Measurements from ENCODE around the gene ARHGAP22.

ARHGAP22 gene

DNA sequence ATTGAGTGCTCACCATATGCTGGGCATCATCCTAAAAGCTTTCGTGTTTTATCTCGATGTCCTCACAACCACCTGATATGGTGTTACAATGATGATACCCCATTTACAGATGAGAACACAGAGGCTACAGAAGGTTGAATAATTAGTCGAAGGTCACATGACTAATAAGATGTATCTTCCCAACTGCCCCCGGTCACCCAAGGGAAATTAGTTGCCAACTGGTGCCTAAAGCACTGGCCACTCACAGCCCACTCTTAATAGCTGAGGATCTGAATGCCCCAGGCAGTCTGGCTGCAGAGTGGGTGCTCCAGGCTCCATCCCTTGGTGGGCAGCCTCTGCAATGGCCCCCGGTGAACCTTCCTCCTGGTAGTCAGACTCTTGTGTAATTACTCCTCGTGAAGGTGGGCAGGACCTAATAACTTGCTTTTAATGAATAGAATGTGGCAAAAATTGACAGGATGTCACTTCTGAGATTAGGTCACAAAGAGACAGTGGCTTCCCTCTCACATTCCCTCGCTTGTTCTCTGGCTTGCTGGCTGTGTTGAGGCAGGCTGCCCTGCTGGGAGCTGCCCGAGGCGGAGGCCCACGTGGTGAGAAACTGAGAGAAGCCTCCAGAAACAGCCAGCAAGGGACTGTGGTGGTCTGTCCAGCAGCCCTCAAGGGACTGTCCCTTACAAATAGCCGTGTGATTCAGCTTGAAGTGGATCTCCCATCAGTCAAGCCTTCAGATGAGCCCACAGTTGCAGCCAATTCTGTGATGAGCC is 109.4 kb downstream of the ARHGAP22 start:
- DNase-seq = no peak

GRCh38 chr10:48494611-48495010 is 110.3 kb downstream of the ARHGAP22 start:
- DNase-seq = no peak

- DNase-seq = no peak
Measured at GRCh38 chr10:48494073-48494472, 110.8 kb downstream of the ARHGAP22 start.

DNA sequence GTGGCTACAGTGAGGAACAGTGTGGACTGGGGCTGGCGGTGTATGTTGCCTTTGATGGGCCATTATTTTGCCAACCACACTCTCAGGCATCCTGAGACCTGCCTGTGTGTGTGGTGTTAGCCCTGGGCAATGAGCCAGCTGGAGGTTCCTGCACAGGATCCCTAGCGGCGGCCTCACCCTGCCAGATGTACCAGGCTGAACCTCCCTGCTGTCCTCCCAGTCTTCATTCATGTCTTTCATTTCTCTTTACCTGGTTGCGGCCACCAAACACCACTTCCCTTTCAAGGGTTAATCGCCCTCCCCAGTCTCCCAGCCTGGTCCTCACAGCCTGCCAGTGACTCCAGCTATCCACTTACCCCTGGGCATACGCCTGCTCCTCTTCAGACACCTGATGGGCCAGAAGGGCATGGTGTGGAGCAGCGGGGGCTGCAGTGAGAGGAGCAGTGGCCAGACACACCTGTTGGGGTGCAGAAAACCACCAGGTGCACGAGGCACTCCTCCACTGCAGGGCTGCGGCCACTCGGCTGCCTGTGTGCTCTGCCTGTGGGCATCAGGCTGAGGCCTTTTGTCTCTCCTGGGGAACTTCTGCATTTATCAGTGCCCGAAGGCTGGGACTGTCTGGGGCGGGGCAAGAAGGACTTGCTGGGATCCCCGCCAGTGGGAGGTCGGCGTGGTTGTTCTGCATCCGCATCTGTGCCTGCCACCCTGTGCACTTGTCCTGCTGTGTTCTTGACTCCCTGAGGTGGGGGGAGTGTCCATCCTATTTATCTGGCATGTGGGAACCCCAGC is 111.6 kb downstream of the ARHGAP22 start:
- DNase-seq = no peak

DNA sequence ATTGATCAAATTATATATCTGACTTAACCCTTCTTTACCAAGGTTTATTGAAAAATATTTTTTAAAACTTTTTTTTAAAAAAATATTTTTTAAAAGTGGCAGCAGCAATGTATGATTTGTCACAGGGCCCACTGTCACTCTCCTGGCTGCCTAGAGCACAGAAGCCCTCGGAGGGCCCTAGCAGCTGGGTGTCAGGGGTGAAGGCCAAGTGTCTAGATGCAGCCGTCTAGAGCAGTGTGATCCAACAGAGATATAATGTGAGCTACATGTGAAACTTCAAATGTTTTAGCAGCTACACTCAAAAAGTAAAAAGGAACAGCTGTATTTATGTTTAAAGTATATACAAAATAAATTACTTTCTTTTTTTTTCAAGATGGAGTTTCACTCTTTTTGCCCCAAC is 112.7 kb downstream of the ARHGAP22 start:
- no peak for DNase-seq

- no peak for DNase-seq
Measured at GRCh38 chr10:48491392-48492139, 113.3 kb downstream of the ARHGAP22 start.

DNA sequence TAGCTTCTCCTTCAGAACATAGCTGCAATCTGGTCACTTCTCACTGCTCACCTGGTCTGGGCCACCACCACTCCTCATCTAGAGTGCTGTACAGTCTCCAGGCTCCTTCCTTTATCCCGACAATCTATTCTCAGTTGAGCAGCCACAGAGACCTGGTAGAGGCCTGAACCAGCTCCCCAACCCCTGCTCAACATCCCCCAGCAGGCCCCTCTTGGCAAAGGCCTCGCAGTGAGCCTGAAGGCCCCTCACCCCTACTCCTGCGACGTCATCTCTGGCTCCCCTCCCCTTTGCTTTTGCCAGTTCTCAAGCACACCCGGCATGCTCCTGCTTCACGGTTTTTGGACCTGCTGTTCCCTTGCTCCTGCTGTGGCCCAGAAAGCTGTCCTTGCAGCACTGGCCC is 113.9 kb downstream of the ARHGAP22 start:
- DNase-seq = no peak

DNA sequence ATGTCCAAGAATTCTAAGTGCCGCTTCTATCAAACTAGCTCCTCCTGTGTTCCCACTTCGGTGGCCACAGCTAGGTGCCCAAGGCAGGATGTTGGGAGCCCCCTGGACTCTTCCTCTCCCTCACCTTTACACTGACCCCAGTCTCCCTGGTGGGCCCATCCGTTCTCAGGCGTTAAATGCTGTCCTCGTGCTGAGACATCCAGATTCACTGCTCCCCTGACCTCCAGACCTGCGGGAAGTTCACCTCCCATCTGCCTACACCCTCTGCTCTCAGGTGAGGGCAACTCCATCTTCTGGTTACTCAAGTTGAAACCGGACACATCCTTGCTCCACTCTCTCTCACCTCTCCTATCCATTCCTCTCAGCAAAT is 114.3 kb downstream of the ARHGAP22 start:
- DNase-seq = no peak

GRCh38 chr10:48489099-48489498 is 115.8 kb downstream of the ARHGAP22 start:
- DNase-seq = no peak

- DNase-seq = no peak
Measured at GRCh38 chr10:48487244-48487643, 117.6 kb downstream of the ARHGAP22 start.

DNA sequence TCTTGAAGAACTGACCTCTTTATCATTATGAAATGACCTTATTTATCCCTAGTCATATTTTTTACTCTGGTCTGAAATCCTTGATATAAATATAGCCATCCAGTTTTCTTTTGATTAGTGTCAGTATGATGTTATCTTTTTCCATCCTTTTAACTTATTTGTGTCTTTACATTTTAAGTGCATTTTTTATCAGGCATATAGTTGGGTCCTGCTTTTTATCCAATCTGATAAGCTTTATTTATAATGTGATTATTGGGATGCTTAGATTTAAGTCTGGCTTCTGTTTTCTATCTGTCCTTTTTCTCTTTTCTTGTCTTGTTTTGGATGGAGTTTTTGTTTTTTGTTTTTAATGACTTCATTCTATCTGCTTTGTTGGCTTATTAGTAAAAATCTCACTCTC is 119.2 kb downstream of the ARHGAP22 start:
- DNase-seq = no peak

- no peak for DNase-seq
Measured at GRCh38 chr10:48484911-48485310, 120.0 kb downstream of the ARHGAP22 start.

DNA sequence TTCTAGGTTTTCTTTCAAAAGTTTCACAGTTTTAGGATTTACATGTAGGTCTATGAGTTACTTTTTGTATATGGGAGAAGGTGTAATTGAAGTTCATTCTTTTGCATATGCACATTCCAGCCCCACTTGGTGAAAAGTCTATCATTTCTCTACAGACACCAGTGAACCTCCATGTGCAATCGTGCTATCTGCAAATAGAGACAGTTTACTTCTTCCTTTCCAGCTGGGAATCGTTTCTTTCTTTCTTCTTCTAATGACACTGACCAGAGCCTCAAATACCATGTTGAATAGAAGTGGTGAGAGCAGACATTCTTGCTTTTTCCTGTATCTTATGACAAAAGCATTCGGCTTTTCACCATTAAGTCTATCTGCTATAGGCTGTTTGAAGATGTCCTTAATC is 122.7 kb downstream of the ARHGAP22 start:
- DNase-seq = no peak

DNA sequence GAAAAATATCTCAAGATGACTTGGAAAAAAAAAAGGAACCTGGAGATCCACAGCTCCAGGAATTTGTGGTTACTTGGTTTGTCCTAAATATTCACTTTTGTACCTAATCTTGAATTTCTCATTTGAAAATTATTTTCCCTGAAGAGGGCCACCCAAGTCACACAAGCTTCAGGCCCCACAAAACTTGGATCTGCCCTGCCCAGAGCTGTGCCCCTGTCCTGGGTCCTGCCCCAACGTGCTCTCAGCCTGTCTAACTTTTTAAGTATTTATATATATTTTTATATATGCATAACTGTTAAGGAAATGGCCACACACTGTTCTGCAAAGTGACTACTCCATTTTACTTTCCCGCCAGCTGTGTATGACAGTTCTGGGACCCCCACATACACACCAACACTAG is 123.5 kb downstream of the ARHGAP22 start:
- no peak for DNase-seq

DNA sequence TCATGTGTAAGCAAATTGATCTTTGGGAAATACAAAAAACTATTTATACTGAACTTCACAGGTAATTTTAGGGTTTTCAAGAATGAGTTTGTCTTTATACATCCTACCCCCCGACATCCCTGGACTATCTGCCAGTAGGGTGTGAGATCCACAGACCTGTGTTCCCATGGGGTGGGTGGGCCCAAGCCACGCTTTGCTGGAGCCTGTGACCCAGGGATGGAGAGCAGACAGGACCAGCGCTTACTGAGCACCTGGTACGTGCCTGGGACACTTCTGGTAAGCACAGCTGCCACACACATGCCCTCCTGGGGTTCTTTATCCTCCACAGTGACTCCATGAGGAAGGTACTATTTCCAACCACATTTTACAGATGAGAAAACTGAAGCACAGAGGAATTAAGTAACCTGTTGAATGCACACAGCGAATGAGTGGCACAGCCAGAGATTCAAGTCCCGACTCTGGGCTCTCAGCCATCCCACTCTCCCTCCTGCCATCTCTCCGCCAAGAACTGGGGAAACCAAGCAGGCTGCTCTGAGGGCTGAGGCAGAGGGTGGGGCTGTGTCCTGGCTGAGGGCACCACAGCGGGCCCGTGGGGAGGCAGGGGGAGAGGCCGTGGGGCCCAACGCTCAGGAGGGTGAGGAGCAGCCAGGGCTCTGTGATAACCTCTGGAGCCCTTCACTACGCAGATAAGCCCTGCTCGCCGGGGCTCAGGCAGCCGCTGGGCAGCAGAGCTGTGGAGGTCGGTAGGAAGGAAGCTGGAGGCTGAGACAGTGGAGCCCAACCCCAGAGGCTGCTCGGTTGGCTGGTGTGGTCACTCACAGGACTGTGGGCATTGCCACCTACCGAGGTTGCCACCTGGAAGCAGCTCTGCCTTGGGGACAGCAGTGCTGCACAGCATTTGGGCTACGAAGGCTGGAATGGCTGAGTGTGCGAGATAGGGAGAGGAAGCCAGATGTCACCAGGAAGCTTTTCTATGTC is 124.2 kb downstream of the ARHGAP22 start:
- DNase-seq = no peak

DNA sequence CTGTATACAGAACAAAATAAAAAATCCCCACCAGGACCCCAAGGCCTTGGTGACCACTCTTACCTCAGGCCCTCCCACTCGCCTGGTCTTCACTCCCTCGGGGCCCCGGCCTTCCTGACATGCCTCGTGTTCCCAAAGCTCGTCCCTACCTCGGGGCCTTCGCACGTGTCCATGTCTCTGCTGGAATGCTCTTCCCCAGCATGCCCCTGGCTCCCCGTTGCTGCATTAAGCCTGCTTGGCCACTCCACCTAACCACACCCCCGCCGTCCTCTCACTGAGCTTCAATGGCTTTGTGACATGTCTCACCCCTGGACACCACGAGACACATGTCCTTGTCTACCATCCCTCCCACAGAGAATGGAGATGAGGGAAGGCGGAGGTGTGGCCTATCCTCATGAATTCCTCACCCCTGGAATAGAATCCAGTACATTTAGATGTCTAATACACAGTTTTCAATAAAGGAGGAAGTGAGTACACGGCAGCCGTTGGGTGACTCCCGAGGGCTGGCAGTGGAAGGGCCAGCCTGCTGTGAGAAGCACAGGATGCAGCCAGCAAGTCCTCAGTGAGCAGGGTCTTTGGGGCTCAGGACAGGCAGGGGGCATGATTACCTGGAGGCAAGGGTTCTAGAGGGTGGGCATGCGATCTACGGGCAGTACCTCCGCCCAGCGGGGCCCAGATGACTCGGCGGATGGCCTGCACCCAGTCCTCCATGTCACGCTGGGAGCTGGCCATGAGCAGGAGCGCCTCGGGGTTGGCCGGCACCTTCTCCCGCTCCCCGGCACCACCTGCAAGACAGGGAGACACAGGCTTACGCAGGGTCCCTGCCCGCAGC is 125.7 kb downstream of the ARHGAP22 start:
- no peak for DNase-seq

GRCh38 chr10:48478469-48478868 is 126.4 kb downstream of the ARHGAP22 start:
- DNase-seq = no peak

DNA sequence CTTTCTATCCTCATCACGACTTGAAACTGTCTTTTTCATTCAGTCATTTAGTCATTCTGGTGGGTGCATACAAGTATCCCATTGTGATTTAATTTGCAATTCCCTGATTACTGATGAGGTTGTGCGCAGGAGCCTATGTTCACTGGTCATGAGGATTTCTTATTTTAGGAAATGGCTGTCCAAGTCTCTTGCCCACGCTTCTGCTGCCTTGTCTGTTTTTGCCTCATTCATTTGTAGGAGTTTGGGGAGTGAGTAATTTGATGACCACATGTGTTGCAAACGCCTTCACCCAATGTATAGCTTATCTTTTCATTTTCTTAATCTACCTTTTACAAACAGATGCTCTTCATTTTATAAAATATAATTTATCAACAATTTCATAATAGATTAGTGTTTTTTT is 127.3 kb downstream of the ARHGAP22 start:
- no peak for DNase-seq

GRCh38 chr10:48477141-48477540 is 127.7 kb downstream of the ARHGAP22 start:
- no peak for DNase-seq

DNA sequence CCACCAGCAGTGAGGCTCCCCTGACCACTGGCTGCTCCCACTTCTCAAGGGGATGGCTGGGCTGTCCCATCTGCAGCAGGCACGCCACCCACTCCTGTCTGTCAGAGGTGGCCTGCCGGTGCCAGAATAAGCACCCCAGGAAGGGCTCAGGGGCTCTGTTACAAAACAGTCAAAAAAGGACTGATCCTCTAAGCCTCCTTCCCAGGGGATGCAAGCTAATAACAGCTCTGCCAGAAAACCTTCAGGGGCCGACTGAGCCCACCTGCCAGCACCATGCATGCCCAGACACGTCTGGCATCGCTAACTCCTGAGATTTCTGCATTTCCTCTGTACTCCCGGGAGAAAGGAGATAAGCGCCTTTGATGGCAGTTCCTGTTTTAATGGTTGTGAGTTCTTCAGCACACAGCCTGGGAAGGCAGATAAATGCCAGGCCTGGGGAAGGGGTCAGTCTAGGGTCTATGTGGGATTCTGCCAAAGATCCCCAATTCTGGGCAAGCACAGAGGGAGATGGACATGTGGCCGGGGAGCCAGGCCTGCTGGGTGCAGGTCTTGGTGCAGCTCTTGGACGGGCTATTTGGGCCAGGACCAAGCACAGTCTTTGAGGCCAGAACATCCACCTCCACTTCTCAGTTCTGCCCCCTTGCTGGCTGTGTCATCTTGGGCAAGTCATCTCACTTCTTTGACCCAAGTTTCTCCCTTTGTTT is 128.4 kb downstream of the ARHGAP22 start:
- DNase-seq = no peak

DNA sequence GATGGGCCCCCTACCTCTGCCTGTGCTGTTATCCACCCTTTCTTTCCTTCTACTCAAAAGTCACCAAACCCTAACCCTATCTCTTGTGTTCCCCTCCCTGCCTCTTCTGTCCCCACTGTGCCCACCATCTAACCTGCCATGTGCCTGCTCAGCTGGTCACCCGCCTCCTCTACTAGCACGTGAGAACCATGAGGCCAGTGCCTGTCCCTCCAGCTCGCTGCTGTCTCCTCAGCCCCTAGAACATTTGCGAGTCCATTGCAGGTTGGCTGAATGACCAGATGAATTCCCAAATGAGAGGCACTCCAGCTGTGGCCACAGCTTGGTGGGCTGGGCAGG is 129.0 kb downstream of the ARHGAP22 start:
- no peak for DNase-seq
